Kidney (tissue), 14 donors: ENCODE data around the gene LAMB2. TPM values are rescaled to one million over a fixed set of nuclear protein-coding genes. Genes with fewer than 3 reads are reported as not detected.

Source experiments
- DNase-seq, 5 donors: peaks; one replicate each; pipeline ENCODE4 v3.0.0-alpha.2; 2013 to 2020
- FAIRE-seq: peaks from 2 replicates; lab custom pipeline; 2012; peaks lifted over from hg19 to GRCh38; lab: Jason Lieb, UNC
- H3K27ac ChIP-seq, 2 donors: one replicate each; pipeline ENCODE4 v1.7.0; 2013; ENCODE audit warnings: low read depth in 2 of 2, low read length in 2 of 2, inconsistent platforms in 1 of 2
- H3K27me3 ChIP-seq: one replicate; pipeline ENCODE4 v1.7.1; 2013; ENCODE audit warnings: low read length, inconsistent platforms; ENCODE audit not compliant: control insufficient read depth, insufficient read depth
- H3K36me3 ChIP-seq, 3 donors: one replicate each; pipeline versions ENCODE4 v1.7.0 to v1.7.1; 2013; ENCODE audit warnings: low read length in 3 of 3, control low read depth in 1 of 3, inconsistent platforms in 1 of 3; ENCODE audit not compliant: insufficient read depth in 3 of 3, control insufficient read depth in 2 of 3
- H3K4me1 ChIP-seq, 3 donors: one replicate each; pipeline versions ENCODE4 v1.7.0 to v1.7.1; 2013; ENCODE audit warnings: low read length in 3 of 3, inconsistent platforms in 1 of 3, low read depth in 1 of 3; ENCODE audit not compliant: control insufficient read depth in 2 of 3, insufficient read depth in 2 of 3
- H3K4me3 ChIP-seq, 3 donors: one replicate each; pipeline versions ENCODE4 v1.7.0 to v1.8.1; 2013; ENCODE audit warnings: low read length in 3 of 3, control low read depth in 1 of 3, inconsistent platforms in 1 of 3
- H3K9ac ChIP-seq, 3 donors: one replicate each; pipeline versions ENCODE4 v1.7.0 to v1.7.1; 2013; ENCODE audit warnings: low read length in 3 of 3, control low read depth in 1 of 3, inconsistent platforms in 1 of 3
- H3K9me3 ChIP-seq, 3 donors: one replicate each; pipeline versions ENCODE4 v1.7.0 to v1.7.1; 2013; ENCODE audit warnings: low read length in 3 of 3, control low read depth in 1 of 3, inconsistent platforms in 1 of 3; ENCODE audit not compliant: control insufficient read depth in 2 of 3, insufficient read depth in 1 of 3
- intact Hi-C: fragments of 100-400 bp; cut with DNase I; formaldehyde crosslinking; loops from one replicate; pipeline ENCODE4 v1.11.1; 2022
- microRNA-seq: library from miRNA; unstranded; fragments of <30 nt; microRNA quantifications from one replicate; pipeline ENCODE4 v1.2.0, GENCODE V29; 2020
- polyA plus RNA-seq: library from polyadenylated mRNA; stranded (reverse); fragments of 350-450 nt; fragmentation: Illumina TruSeq; extraction: RNeasy Lipid Tissue Mini Kit (QIAGEN cat#74804); gene quantifications from one replicate; pipeline ENCODE4 v1.2.3, GENCODE V29; 2014; ENCODE audit warnings: low read depth, low replicate concordance; ENCODE audit not compliant: insufficient read depth
- total RNA-seq: library from RNA; stranded (reverse); fragmentation: NEBNext Ultra II Directional; extraction: Animal tissue kit (Norgen Biotek cat#: 25700); gene quantifications from one replicate; pipeline ENCODE4 v1.2.1, GENCODE V29; 2021
- TF ChIP-seq, protein P1 (sequence below): IDR thresholded peaks from 3 replicates; pipeline ENCODE4 v1.5.1; 2012; ENCODE audit warnings: mild to moderate bottlenecking, moderate library complexity, borderline replicate concordance; ENCODE audit not compliant: insufficient read depth; ENCODE audit errors: extremely low read depth
- donor health status: control.
- donor health status: control.
- donor health status: control.
- donor health status: control.
- donor health status: control.
- donor health status: DM: yes; HTN: yes; CAD: no.
- donor health status: Normal renal cell carcinoma (clear cell type).

LAMB2 gene
- total and polyA plus RNA-seq, 2 donors from 2014 or later: 444 to 460 TPM

DNA sequence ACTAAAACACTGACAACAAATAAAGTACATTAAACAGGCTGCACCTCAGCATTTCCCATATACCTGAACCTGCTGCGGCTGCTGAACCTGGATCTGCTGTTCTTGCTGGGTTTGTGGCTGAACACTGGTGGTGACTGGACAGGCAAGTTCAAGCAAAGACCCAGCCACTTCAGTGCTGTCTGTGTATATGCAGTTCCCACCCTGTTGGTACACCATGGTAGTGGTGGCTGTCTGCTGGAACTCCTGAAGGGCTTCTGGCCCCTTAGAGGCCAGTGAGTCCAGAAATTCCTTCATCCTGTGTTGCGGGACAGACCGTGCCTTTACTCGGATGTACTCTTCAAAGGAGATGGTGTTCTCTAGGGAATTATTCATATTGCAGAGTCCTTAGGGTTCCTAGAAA, 56.2 kb downstream of the LAMB2 start:
- Histone ChIP-seq H3K9ac (no peak overlapping the region), H3K27ac (no peak overlapping the region), H3K9me3 (no peaks in the 10 kb centered on the region), H3K4me3 (no peak overlapping the region), H3K27me3 (no peaks in the 10 kb centered on the region), H3K4me1 (no peaks in the 10 kb centered on the region), H3K36me3 (peaks cover 0 to 27% (median 11%) of the 10 kb centered on the region in 3 donors)
- intact Hi-C loops: no loop called here
- TF ChIP-seq, protein P1, sequence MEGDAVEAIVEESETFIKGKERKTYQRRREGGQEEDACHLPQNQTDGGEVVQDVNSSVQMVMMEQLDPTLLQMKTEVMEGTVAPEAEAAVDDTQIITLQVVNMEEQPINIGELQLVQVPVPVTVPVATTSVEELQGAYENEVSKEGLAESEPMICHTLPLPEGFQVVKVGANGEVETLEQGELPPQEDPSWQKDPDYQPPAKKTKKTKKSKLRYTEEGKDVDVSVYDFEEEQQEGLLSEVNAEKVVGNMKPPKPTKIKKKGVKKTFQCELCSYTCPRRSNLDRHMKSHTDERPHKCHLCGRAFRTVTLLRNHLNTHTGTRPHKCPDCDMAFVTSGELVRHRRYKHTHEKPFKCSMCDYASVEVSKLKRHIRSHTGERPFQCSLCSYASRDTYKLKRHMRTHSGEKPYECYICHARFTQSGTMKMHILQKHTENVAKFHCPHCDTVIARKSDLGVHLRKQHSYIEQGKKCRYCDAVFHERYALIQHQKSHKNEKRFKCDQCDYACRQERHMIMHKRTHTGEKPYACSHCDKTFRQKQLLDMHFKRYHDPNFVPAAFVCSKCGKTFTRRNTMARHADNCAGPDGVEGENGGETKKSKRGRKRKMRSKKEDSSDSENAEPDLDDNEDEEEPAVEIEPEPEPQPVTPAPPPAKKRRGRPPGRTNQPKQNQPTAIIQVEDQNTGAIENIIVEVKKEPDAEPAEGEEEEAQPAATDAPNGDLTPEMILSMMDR: no peak
- no peak for DNase-seq
- no peak for FAIRE-seq

DNA sequence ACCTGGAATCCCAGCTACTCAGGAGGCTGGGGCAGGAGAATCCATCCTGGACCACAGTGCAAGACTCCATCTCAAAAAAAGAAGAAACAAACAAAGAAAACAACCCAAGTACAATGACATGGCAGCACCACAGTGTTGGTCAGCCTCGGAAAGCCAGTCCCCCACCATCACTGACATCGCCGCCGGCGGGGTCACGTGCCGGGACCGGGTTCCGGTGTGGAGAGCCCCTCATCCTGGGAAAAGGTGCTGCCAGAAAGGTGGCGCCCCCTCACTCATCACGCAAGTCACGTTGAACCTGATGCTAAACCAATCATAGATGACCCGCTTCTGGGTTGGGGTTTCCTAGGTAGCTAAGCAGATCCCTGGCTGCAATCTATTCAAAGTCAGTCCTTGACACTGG, 56.7 kb downstream of the LAMB2 start:
- no peak overlapping the region for H3K9ac ChIP-seq
- TF ChIP-seq, protein P1: no peak
- no peaks in the 10 kb centered on the region for H3K4me1 ChIP-seq
- H3K27ac ChIP-seq: no peak overlapping the region
- peaks cover 2 to 27% (median 15%) of the 10 kb centered on the region in 3 donors for H3K36me3 ChIP-seq
- no peaks in the 10 kb centered on the region for H3K27me3 ChIP-seq
- H3K9me3 ChIP-seq: no peaks in the 10 kb centered on the region
- DNase-seq (no peak), FAIRE-seq (no peak)
- intact Hi-C loops: no loop called here
- H3K4me3 ChIP-seq: no peak overlapping the region

Small RNA genes lying within 50 kb of the gene (microRNA-seq; reads per million reads assigned to microRNA genes)
- gene MIR6890: not detected

Other genes with a start within 250 kb of the LAMB2 start
- gene SLC25A20, start 234.2 kb downstream of the LAMB2 start, total RNA-seq: 9.9 TPM
- 59.2 TPM for gene SLC25A20, start 234.2 kb downstream of the LAMB2 start, polyA plus RNA-seq
- 75.7 TPM for gene ARIH2, start 214.2 kb downstream of the LAMB2 start, total RNA-seq
- 30.4 TPM for gene ARIH2, start 214.2 kb downstream of the LAMB2 start, polyA plus RNA-seq
- gene P4HTM, start 142.8 kb downstream of the LAMB2 start, total RNA-seq: 63.7 TPM
- 72.6 TPM for gene P4HTM, start 142.8 kb downstream of the LAMB2 start, polyA plus RNA-seq
- 158 TPM for gene WDR6, start 125.7 kb downstream of the LAMB2 start, total RNA-seq
- gene WDR6, start 125.7 kb downstream of the LAMB2 start, polyA plus RNA-seq: 105 TPM
- 46.8 TPM for gene DALRD3, start 114.5 kb downstream of the LAMB2 start, total RNA-seq
- gene DALRD3, start 114.5 kb downstream of the LAMB2 start, polyA plus RNA-seq: 41.6 TPM
- 106 TPM for gene NDUFAF3, start 110.9 kb downstream of the LAMB2 start, total RNA-seq
- 190 TPM for gene NDUFAF3, start 110.9 kb downstream of the LAMB2 start, polyA plus RNA-seq
- gene IMPDH2, start 103.7 kb downstream of the LAMB2 start, total RNA-seq: 132 TPM
- gene IMPDH2, start 103.7 kb downstream of the LAMB2 start, polyA plus RNA-seq: 99.9 TPM
- 92.1 TPM for gene QRICH1, start 39.0 kb downstream of the LAMB2 start, total RNA-seq
- 23.0 TPM for gene QRICH1, start 39.0 kb downstream of the LAMB2 start, polyA plus RNA-seq
- 231 TPM for gene QARS1, start 28.3 kb downstream of the LAMB2 start, total RNA-seq
- 209 TPM for gene QARS1, start 28.3 kb downstream of the LAMB2 start, polyA plus RNA-seq
- gene USP19, start 12.2 kb downstream of the LAMB2 start, total RNA-seq: 67.2 TPM
- gene USP19, start 12.2 kb downstream of the LAMB2 start, polyA plus RNA-seq: 29.3 TPM
- 27.6 TPM for gene CCDC71, start 33.3 kb upstream of the LAMB2 start, total RNA-seq
- 21.0 TPM for gene CCDC71, start 33.3 kb upstream of the LAMB2 start, polyA plus RNA-seq
- gene KLHDC8B, start 38.5 kb upstream of the LAMB2 start, total RNA-seq: 23.4 TPM
- 36.5 TPM for gene KLHDC8B, start 38.5 kb upstream of the LAMB2 start, polyA plus RNA-seq
- gene C3orf62, start 144.2 kb upstream of the LAMB2 start, total RNA-seq: 4.7 TPM
- gene C3orf62, start 144.2 kb upstream of the LAMB2 start, polyA plus RNA-seq: 7.0 TPM
- 72.5 TPM for gene USP4, start 207.0 kb upstream of the LAMB2 start, total RNA-seq
- 28.5 TPM for gene USP4, start 207.0 kb upstream of the LAMB2 start, polyA plus RNA-seq
- 375 TPM for gene GPX1, start 225.3 kb upstream of the LAMB2 start, total RNA-seq
- gene GPX1, start 225.3 kb upstream of the LAMB2 start, polyA plus RNA-seq: 454 TPM